ENCODE data around the gene DNAJB5.

Gene DNAJB5

GRCh38 chr9:34994900-34995669 is 5.5 kb downstream of the DNAJB5 start:
- no peaks in the 10 kb centered on the region for H3K36me3 ChIP-seq
- no peaks in the 10 kb centered on the region for H3K9me3 ChIP-seq
- H3K4me1 ChIP-seq (ENCODE audit: control insufficient read depth in 1 of 2, insufficient read depth in 1 of 2, low read depth in 1 of 2, low read length in 1 of 2) = peaks cover 2 to 4% of the 10 kb centered on the region in 2 experiments
- H3K27ac ChIP-seq = no peak overlapping the region
- peaks cover 40% of the 10 kb centered on the region for H3K27me3 ChIP-seq
- no peak for TF ChIP-seq CTCF (IDR thresholded peaks at IDR 0.05)
- H3K4me3 ChIP-seq (ENCODE audit: low read depth in 1 of 2, low read length in 1 of 2) = no peak overlapping the region

- peaks cover 34% of the 10 kb centered on the region for H3K27me3 ChIP-seq
- TF ChIP-seq CTCF (IDR thresholded peaks at IDR 0.05) = no peak
- H3K27ac ChIP-seq = no peak overlapping the region
- H3K4me3 ChIP-seq (ENCODE audit: low read depth in 1 of 2, low read length in 1 of 2) = no peak overlapping the region
- H3K4me1 ChIP-seq (ENCODE audit: control insufficient read depth in 1 of 2, insufficient read depth in 1 of 2, low read depth in 1 of 2, low read length in 1 of 2) = no peaks in the 10 kb centered on the region
- H3K9me3 ChIP-seq = no peaks in the 10 kb centered on the region
- no peaks in the 10 kb centered on the region for H3K36me3 ChIP-seq
Observed at GRCh38 chr9:34995670-34996060, 6.1 kb downstream of the DNAJB5 start.

GRCh38 chr9:34996181-34996904 is 6.8 kb downstream of the DNAJB5 start:
- Histone ChIP-seq H3K4me1 (ENCODE audit: control insufficient read depth in 1 of 2, insufficient read depth in 1 of 2, low read depth in 1 of 2, low read length in 1 of 2) (no peaks in the 10 kb centered on the region), H3K27ac (no peak overlapping the region), H3K9me3 (no peaks in the 10 kb centered on the region), H3K36me3 (no peaks in the 10 kb centered on the region), H3K27me3 (peaks cover 27% of the 10 kb centered on the region), H3K4me3 (ENCODE audit: low read depth in 1 of 2, low read length in 1 of 2) (no peak overlapping the region)
- TF ChIP-seq CTCF (IDR thresholded peaks at IDR 0.05) = no peak

GRCh38 chr9:34996905-34997279 is 7.3 kb downstream of the DNAJB5 start:
- no peaks in the 10 kb centered on the region for H3K4me1 ChIP-seq (ENCODE audit: control insufficient read depth in 1 of 2, insufficient read depth in 1 of 2, low read depth in 1 of 2, low read length in 1 of 2)
- no peaks in the 10 kb centered on the region for H3K9me3 ChIP-seq
- no peak overlapping the region for H3K27ac ChIP-seq
- H3K36me3 ChIP-seq = no peaks in the 10 kb centered on the region
- peaks cover 22% of the 10 kb centered on the region for H3K27me3 ChIP-seq
- no peak for TF ChIP-seq CTCF (IDR thresholded peaks at IDR 0.05)
- H3K4me3 ChIP-seq (ENCODE audit: low read depth in 1 of 2, low read length in 1 of 2) = no peak overlapping the region

GRCh38 chr9:34997379-34997781 is 7.8 kb downstream of the DNAJB5 start:
- Histone ChIP-seq H3K9me3 (no peaks in the 10 kb centered on the region), H3K36me3 (no peaks in the 10 kb centered on the region), H3K4me1 (ENCODE audit: control insufficient read depth in 1 of 2, insufficient read depth in 1 of 2, low read depth in 1 of 2, low read length in 1 of 2) (no peaks in the 10 kb centered on the region), H3K27ac (no peak overlapping the region), H3K4me3 (ENCODE audit: low read depth in 1 of 2, low read length in 1 of 2) (no peak overlapping the region), H3K27me3 (peaks cover 17% of the 10 kb centered on the region)
- TF ChIP-seq CTCF (IDR thresholded peaks at IDR 0.05) = no peak

Measured in neutrophil (primary cell).